HG03066 (cell line): ENCODE results near the gene USP50.
"Not testable (repeated sequence)": the region's sequence is repeated elsewhere in the genome, so short reads cannot be mapped to it uniquely, and the experiment has no call there.

Experiments used
- ATAC-seq: cut with Tn5 transposase; IDR thresholded peaks from one replicate; pipeline ENCODE4 v1.9.1; 2021; ENCODE audit warnings: low read depth; ENCODE audit not compliant: unreplicated experiment

The USP50 gene

DNA sequence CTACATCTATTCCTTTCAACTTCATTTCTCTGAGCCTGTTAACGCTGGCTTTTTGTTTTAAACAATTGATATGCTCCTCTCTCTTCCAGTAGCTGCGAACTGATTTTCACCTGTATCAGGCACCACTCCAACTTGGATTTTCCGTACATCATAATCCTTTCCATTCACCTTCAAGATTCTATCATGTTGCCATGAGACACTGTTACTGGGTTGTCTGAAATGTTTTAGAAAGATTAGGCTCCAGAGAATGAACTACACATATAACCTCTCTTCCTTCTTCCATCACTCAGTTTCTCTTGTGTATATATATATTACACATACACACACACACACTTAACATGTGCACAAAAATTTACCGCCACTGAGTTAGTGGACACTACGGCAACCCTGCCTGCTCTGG, at the start of gene USP50:
Gene USP50, minus strand, starts transcription at position 101 of the 400 bp plus-strand sequence. CDS start 141 bp downstream, outside the sequence.
- ATAC-seq: no peak

DNA sequence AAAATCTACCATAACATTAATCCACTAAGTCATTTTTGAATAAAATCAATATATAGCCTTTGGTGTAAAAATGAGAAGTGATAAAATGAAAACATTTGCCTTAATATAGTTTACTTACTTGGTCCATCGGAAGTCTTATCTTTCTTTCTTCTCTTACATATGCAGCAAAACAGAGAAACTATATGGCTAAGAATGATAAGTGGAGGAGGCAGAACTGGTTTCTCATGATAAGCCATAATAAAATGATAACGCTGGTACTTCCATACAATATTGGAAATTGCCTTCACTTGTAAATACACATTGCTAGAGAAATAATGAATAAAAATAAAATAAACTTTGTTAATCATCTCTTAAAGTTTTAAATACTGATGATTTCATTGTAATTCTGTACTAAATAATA, 47.8 kb upstream of the USP50 start:
- no peak for ATAC-seq

DNA sequence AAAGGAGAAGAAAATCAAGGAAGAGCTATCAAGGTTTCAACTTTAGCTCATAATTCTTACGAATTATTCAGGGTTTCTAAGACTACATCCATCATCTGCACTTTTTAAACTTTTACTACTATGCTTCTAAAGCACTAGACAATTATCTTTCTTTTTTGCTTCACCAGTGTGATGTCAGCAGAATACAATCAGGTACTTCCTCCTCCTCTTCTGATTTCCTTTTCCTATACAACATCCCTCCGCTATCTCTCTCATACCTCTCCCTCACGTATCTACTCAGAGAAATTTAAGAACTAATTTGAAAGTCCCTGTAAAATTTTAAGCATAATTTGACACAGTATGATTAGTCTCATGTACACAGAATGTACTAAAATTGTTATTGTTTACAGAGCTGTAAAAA, 47.3 kb upstream of the USP50 start:
- ATAC-seq: no peak

DNA sequence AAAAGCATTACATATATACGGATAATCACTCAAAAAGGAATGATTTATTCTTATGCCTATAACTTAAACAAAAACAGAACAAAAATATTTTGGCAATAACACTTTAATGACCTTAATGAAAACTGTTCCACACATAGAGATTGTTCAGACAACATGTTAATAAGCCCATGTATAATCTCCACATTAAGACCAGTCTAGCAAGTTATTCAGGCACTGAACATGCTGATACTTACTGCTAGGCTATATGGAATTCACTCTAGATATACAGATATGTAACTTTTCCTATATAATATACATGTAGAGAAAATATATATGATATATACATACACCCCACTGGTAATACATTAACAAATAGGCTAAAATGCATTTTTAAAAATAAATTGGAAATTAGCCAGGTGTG, 43.8 kb upstream of the USP50 start:
- no peak for ATAC-seq

DNA sequence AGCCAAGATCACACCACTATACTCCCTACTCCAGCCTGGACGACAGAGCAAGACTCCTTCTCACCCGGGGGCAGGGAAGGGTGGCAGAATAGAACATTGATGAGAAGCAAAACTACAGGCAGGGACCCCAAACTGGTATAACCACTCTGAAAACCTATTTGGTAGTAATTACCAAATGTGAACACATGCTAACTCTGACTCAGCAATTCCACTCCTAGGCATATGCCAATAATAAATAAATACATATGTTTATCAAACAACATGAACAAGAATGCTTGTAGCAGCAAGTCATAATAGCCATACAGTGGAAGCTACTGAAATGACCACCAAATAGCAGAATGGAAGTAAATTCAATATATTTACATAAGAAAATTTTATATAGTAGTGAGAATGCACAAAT, 31.0 kb upstream of the USP50 start:
- ATAC-seq: no peak

DNA sequence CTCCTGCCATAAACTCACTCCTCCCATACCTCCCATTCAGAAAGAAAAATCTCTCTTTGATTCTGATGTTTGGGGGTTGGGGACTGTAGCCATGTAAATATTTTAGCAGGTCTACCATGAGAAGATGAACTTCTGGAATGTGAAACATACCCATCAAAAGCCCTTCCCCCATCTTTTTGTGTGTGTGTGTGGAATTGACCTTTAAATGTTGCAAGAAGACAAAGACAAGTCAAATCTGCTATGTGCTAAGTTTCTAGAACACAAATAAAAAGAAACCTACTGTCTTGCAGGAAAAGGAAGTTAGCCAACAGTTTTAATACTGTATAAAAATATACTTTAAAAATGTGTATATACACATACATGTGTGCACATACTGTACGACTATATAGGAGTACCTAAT, 29.7 kb upstream of the USP50 start:
- ATAC-seq: no peak

DNA sequence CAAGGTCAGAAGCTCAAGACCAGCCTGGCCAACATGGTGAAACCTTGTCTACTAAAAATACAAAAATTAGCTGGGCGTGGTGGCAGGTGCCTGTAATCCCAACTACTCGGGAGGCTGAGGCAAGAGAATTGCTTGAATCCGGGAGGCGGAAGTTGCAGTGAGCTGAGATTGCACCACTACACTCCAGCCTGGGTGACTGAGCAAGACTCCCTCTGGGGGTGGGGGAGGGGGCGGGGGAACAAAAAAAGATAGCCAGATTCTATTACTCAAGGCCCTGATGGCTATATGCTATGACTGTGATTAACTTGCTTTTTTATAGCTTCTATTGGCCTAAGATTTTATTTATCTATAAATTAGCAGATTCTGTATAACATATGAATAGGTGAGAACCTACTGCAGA, 27.4 kb upstream of the USP50 start:
- not testable (repeated sequence) for ATAC-seq

DNA sequence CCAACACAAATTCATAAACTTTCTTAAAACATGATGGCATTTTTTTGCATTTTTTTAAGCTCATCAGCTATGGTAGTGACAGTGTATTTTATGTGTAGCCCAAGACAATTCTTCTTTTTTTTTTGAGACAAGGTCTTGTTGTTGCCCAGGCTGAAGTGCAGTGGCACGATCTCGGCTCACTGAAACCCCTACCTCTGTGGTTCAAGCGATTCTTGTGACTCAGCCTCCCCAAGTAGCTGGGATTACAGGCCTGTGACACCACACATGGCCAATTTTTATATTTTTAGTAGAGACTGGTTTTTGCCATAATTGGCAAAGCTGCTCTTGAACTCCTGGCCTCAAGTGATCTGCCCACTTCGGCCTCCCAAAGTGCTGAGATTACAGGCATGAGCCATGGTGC, 17.3 kb upstream of the USP50 start:
- no peak for ATAC-seq

DNA sequence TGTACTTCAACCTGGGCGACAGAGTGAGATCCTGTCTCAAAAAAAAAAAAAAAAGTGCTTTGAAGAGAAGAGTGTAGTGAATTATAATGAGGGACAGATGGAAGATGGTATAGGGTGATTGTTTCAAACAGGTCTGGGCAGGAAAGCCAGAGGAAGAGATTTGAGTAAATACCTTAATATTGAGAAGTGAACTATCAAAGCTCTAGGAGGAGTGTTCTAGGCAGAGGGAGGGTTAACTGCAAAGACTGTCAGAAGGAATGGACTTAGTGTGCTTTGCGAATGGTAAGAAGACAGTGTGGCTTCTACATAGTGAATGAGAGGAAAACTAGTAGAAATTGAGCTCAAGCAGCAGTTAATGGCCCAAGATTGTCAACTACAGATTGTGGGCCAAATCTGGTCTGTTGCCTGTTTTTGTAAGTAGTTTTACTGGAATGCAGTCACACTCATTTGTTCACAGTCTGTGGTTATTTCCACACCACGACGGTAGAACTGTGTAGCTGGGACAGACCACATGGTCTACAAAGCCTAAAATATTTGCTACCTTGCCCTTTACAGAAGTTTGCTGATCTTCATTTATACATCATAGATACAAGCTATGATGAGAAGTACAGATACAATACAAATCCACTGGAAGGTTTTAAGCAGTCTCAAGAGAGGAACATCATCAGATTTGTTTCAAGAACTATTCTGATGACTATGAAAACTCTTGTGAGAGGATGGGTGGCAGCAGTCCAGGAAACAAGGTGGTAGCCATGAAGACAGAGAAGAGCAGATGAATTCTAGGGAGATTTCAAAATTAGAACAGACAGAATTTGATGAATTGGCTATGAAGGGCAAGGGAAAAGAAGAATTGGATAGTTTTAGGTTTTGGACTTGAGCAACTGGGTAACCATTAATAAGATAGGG, 16.5 kb upstream of the USP50 start:
- ATAC-seq: no peak

DNA sequence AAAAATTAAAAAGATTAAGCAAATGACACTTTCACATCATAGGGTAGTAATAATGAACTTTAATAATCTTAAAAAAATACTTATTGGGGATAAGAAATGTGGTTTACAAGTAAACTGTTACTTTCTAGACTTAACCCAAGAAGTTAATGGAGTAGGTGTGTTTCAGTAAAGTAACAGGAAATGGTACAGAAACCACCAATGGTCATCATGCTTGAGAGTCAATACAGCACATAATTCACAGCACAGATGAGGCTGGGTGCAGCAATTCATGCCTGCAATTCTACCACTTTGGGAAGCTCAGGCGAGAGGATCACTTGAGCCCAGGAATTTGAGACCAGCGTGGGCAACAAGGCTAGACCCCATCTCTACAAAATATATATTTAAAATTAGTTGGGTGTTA, 11.5 kb upstream of the USP50 start:
- no peak for ATAC-seq

DNA sequence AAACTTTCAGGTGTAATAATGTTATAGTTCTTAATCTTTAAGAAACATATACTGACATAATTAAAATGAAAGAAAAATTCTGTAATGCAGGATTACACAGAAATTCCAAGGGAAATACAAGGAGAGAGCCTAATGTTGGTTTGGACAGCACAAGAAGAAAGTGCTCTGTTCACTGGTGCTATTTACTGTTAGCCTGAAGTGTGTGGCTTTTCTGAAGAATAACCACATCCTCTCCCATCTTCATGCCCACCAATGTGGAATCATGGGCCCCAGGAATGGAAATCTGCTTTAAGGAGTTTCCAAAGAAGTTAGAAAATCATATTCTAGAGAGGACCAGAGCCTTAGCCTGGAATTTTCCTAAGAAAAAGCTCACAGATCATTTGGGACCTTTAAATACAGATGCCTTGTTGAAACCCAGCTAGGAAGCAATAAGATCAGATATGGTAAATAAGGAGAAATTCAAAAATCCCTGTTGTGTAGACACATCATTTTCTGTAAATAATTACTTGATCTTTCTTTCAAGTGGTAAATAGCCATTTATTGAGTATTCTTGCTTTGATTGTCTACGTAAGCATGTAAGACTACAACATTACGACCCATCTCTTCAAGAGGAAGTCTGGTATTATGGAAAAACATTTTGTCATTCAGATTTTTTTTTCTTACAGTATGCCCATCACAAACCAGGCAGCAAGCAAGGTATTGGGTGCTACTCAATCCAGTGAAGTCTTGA, 10.3 kb upstream of the USP50 start:
- no peak for ATAC-seq

DNA sequence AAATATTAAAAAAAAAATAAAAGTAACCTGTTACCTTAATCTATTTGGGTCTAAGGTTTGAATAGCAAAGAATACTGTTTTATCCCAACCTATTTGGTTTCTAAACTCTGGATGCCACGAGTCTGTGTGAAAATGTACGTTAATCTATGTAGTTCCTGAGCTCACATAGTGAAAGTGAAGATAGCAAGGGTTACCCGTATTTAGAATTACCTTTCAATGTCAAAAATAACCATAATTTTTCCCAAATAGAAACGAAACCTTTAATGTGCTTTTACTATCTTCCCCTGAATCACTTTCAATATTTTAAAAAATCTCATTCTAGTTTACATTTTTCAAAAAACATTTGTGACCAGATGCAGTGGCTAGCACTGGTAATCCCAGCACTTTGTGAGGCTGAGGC, 5.8 kb upstream of the USP50 start:
- ATAC-seq: no peak

DNA sequence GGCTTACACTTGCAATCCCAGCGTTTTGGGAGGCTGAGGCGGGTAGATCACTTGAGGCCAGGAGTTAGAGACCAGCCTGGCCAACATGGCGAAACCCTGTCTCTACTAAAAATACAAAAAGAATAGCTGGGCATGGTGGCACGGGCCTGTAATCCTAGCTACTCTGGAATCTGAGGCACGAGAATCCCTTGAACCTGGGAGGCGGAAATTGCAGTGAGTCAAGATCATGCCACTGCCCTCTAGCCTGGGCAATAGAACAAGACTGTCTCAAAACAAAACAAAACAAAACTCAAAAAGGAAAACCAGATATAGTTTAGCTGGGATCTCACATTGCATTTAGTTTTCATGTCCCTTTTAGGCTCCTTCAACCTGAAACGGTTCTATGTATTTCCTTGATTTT, 2.9 kb upstream of the USP50 start:
- no peak for ATAC-seq

DNA sequence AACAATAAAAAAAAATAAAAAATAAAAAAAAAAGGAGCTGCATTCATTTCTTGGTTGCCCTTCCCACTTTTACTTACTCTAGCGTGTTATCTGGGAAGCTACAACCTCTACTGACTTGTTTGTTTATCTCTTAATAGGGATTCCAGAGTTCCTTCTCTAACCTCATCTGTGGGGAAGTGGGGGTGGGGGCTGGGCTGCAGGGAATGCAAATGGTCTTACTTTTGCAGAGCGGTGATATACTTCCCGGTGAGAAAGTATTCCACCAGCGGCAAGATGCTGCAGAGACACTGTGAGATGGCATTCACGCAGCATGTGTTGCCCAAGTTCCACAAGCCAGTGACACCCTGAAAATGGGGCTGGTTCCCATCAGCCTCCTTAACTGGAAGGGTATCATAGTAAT, 2.1 kb downstream of the USP50 start:
- no peak for ATAC-seq

DNA sequence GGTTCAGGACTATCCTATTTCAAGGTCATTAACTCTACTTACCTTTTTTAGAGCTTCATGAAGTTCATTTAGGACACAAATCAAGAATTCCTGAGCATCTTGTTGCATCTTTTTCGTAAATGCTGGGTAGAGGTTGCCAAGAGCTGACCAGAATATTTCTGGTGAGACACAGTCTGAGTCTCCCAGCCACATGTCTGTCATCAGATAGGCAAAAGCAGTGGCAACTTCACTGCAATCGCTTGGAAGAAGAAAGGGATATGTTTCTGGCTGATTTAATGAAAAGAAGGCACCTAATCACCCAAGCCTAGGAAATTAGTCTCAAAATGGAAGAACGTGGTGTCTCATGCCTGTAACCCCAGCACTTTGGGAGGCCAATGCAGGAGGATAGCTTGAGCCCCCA, 2.9 kb downstream of the USP50 start:
- ATAC-seq: no peak

DNA sequence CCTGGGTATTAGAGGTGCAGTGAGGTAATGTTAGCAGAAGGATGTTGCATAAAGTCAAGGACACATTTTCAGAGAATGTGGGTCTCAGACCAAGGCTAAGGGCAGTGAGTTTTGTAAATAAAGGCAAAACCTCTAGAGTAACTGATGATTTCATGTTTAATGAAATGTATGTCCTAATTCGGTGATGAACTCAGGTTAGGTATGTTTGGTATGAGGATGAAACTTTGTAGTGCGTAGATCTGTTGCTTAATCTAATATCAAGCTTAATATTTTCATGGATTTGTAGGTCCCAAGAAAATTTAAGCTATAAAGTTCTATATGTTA, 3.6 kb downstream of the USP50 start:
- no peak for ATAC-seq

DNA sequence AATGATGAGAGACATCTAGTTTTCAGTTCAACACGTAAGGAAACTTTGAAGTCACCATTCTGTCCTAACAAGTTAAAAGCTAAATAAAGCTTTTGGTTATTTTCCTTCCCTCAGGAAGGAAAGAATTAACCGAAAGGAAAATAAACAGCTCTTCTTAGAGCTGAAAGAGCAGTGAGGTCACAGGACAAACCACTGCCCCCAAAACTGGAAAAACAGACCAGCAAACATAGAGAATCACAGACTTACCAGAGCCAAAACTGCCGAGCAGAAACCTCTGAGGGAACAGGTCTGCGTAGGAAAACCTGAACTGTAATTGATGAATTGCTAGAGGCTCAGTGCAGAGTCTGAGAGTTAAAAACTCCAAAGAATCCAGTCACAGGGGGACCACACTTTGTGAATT, 14.7 kb downstream of the USP50 start:
- ATAC-seq: no peak

DNA sequence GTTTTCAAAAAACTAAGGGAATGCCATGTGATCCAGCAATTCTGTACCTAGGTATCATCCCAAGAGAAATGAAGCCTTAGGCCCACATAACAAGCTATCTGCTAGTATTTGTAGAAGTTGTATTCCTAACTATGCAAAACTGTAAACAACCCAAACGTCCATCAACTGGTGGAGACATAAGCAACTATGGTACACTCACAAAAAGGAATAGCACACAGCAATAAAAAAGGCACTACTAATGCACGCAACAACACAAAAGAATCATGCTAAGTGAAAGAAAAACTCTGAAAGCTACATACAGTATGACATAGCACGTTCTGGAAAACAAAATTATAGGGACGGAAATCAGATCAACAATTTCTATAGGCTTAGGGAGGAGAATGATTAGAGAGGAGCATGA, 15.3 kb downstream of the USP50 start:
- ATAC-seq: no peak

DNA sequence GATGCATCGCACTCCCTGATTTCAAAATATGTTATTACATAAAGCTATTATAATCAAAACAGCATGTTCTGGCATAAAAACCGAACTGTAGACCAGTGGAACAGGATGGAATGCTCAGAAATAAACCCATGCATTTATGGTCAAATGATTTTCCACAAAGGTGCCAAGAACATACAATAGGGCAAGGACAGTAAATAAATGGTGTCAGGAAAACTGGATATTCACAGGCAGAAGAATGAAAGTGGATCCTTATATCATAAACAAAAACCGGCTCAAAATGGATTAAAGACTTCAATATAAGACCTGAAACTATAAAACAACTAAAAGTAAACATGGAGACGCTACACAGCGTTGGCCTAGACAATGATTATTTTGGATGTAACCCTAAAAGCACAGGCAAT, 22.6 kb downstream of the USP50 start:
- ATAC-seq: no peak

DNA sequence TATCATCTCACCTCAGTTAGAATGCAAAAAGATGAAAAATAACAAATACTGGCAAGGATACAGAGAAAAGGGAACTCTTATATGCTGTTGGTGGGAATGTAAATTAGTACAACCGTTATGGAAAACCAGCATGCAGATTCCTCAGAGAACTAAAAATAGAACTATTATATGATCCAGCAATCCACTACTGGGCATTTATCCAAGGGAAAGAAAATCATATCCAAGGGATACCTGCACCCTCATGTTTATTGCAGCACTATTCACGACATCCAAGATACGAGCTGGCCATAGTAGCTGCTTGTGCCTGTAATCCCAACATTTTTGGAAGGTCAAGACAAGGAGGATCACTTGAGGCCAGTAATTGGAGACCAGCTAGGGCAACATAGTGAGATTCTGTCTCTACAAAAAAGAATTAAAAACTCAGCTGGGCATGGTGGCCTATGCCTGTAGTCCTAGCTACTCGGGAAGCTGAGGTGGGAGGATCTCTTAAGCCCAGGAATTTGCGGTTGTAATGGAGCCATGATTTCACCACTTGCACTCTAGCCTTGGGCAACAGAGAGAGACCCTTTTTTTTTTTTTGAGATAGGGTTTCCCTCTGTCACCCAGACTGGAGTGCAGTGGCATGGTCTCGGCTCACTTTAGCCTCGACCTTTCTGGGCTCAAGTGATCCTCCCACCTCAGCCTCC, 26.6 kb downstream of the USP50 start:
- no peak for ATAC-seq

DNA sequence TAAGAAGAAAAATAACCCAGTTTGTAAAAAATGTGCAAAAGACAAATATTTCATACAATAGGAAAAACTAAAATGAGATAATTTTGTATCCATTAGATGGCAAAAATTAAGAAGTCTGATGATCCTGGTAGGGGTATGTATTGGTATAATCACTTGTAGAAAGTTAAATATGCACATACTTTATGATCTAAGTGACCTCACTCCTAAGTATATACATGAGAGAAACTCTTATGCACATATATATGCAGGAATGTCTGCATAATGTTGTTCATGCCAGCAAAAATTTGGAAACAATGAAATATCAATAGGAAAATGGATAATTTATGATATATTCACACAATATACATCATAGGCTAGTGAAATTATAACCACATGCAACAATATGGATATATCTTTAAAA, 33.5 kb downstream of the USP50 start:
- ATAC-seq: no peak

DNA sequence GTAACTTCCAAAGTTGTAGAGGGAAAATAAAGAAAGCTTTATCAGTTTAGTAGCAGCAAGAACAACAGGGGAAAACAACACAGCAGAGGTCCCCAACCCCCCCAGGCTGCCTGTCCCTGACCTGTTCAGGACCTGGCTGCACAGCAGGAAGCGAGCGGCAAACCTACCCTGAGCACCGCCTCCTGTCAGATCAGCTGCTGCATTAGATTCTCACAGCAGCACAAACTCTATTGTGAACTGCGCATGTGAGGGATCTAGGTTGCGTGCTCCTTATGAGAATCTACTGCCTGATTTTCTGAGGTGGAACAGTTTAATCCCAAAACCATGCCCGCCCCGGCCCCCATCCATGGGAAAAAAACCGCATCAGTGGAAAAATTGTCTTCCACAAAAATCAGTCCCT, 40.3 kb downstream of the USP50 start:
- ATAC-seq: no peak
